ENCODE measurements around the gene GTPBP4. TPM values are rescaled to one million over a fixed set of nuclear protein-coding genes. Genes with fewer than 3 reads are reported as not detected.

The GTPBP4 gene
- total RNA-seq, 2 experiments from 2014 or later, result 119 to 128 TPM

- DNase-seq (no peak), ATAC-seq (no peak)
- Mint-ChIP-seq H3K4me1 (ENCODE audit: low read depth) (no peaks in the 10 kb centered on the region), H3K4me3 (no peak overlapping the region), H3K27ac (no peak overlapping the region), H3K36me3 (ENCODE audit: low read depth) (peaks cover 72% of the 10 kb centered on the region), H3K9me3 (no peaks in the 10 kb centered on the region), H3K27me3 (no peaks in the 10 kb centered on the region)
- no peak for TF ChIP-seq CTCF (IDR thresholded peaks at IDR 0.05)
- ChIA-PET POLR2A (interaction anchor here (0.9 to 3.0 kb wide), 3 partner anchors 11 to 20 kb away, joined by 3 to 13 read pairs (median 4); no protein-coding TSS in a partner anchor), CTCF (interaction anchor here (1.2 kb wide), 1 partner anchor 18 kb away, joined by 3 read pairs; no protein-coding TSS in a partner anchor)
- intact Hi-C loops (cut with micrococcal nuclease), result no loop called here
Measured at GRCh38 chr10:1015688-1016087, 27.5 kb downstream of the GTPBP4 start.

DNA sequence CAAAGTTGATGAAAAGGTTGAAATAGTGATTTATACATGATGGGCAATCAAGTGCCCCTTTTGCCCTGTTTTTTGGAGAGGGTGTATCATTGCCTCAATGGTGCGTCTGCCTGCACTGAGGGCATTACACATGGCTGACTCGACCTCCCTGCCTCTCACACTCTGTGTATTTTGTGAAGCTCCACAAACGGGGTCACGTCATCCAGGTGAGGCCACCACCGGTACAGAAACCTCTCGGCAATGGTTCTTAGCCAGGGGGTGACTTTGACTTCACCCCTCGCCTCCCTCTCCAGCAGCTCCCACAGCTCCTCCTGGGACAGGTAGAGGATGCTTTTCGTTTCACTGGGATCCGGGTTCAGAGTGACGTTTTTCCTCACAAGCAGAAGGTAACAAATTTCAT, 31.1 kb downstream of the GTPBP4 start:
- DNase-seq (no peak), ATAC-seq (no peak)
- Mint-ChIP-seq H3K36me3 (ENCODE audit: low read depth) (peaks cover 56% of the 10 kb centered on the region), H3K27me3 (no peaks in the 10 kb centered on the region), H3K27ac (peak overlapping the region; percentile 65), H3K4me3 (no peak overlapping the region), H3K4me1 (ENCODE audit: low read depth) (no peaks in the 10 kb centered on the region), H3K9me3 (no peaks in the 10 kb centered on the region)
- POLR2A ChIA-PET, result interaction anchor here (0.9 to 1.9 kb wide), 3 partner anchors 10 to 16 kb away, joined by 3 to 9 read pairs (median 3); no protein-coding TSS in a partner anchor
- TF ChIP-seq CTCF (IDR thresholded peaks at IDR 0.05), result no peak
- CTCF ChIA-PET, result no interaction called here
- intact Hi-C loops (cut with micrococcal nuclease), result no loop called here

GRCh38 chr10:1020460-1020859, 32.2 kb downstream of the GTPBP4 start:
- no peak for DNase-seq
- Mint-ChIP-seq H3K4me3 (no peak overlapping the region), H3K4me1 (ENCODE audit: low read depth) (no peaks in the 10 kb centered on the region), H3K36me3 (ENCODE audit: low read depth) (peaks cover 55% of the 10 kb centered on the region), H3K27me3 (no peaks in the 10 kb centered on the region), H3K27ac (no peak overlapping the region), H3K9me3 (no peaks in the 10 kb centered on the region)
- ChIA-PET CTCF (no interaction called here), POLR2A (interaction anchor here (1.9 kb wide), 2 partner anchors 17 kb away, joined by 4 to 9 read pairs; no protein-coding TSS in a partner anchor)
- TF ChIP-seq CTCF (IDR thresholded peaks at IDR 0.05), result no peak
- ATAC-seq, result no peak
- intact Hi-C loops (cut with micrococcal nuclease), result no loop called here

DNA sequence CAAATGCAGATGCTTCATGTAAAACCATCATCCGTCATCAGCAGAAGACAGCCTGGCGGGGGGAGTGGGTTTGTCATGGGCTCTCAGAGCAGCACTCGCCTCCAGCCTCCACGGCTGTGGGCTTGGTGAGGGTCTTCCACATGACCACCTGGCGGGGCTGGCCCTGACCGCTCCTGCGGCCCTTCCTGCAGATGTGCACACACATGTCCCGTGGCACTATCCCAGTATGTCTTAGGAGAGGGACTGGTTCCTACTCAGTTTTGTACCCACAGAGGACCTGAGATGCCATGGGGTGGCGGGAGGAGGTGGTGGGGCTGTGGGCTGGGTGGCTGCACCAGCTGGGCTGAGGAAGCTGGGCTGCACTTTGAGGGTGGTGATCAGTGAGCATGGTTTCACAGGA, 32.7 kb downstream of the GTPBP4 start:
- POLR2A ChIA-PET, result interaction anchor here (0.9 to 1.9 kb wide), 3 partner anchors 15 to 20 kb away, joined by 3 to 4 read pairs (median 3); no protein-coding TSS in a partner anchor
- no peaks in the 10 kb centered on the region for H3K27me3 Mint-ChIP-seq
- peaks cover 54% of the 10 kb centered on the region for H3K36me3 Mint-ChIP-seq (ENCODE audit: low read depth)
- no peak for ATAC-seq
- no peaks in the 10 kb centered on the region for H3K9me3 Mint-ChIP-seq
- H3K4me3 Mint-ChIP-seq, result no peak overlapping the region
- H3K27ac Mint-ChIP-seq, result no peak overlapping the region
- no peak for DNase-seq
- no peak for TF ChIP-seq CTCF (IDR thresholded peaks at IDR 0.05)
- intact Hi-C loops (cut with micrococcal nuclease), result no loop called here
- CTCF ChIA-PET, result no interaction called here
- H3K4me1 Mint-ChIP-seq (ENCODE audit: low read depth), result no peaks in the 10 kb centered on the region

GRCh38 chr10:1022413-1022812, 34.2 kb downstream of the GTPBP4 start:
- H3K4me3 Mint-ChIP-seq, result no peak overlapping the region
- H3K27me3 Mint-ChIP-seq, result no peaks in the 10 kb centered on the region
- ChIA-PET POLR2A (no interaction called here), CTCF (interaction anchor here (0.7 kb wide), 1 partner anchor 57 kb away, joined by 3 read pairs; no protein-coding TSS in a partner anchor)
- H3K27ac Mint-ChIP-seq, result no peak overlapping the region
- intact Hi-C loops (cut with micrococcal nuclease), result no loop called here
- H3K4me1 Mint-ChIP-seq (ENCODE audit: low read depth), result no peaks in the 10 kb centered on the region
- H3K36me3 Mint-ChIP-seq (ENCODE audit: low read depth), result peaks cover 44% of the 10 kb centered on the region
- TF ChIP-seq CTCF (IDR thresholded peaks at IDR 0.05), result no peak
- H3K9me3 Mint-ChIP-seq, result no peaks in the 10 kb centered on the region
- DNase-seq (no peak), ATAC-seq (no peak)
